B cell (primary cell): ENCODE data around the gene ZMYND8.

Experiments used
- CTCF ChIP-seq: fragments of 200-600 bp; IDR thresholded peaks from one replicate; pipeline ENCODE4 v1.8.0; 2022; ENCODE audit warnings: antibody characterized with exemption, mild to moderate bottlenecking
- EZH2 ChIP-seq: IDR thresholded peaks from 2 replicates; pipeline ENCODE4 v1.6.1; 2012; ENCODE audit warnings: borderline replicate concordance, low read depth, mild to moderate bottlenecking, moderate library complexity, low read length; ENCODE audit not compliant: insufficient read depth, poor library complexity, severe bottlenecking

GRCh38 chr20:47328129-47328528, 28.4 kb downstream of the ZMYND8 start:
- TF ChIP-seq CTCF (no peak), EZH2 (no peak)
